ENCODE results near the gene PRAMEF20.

DNA sequence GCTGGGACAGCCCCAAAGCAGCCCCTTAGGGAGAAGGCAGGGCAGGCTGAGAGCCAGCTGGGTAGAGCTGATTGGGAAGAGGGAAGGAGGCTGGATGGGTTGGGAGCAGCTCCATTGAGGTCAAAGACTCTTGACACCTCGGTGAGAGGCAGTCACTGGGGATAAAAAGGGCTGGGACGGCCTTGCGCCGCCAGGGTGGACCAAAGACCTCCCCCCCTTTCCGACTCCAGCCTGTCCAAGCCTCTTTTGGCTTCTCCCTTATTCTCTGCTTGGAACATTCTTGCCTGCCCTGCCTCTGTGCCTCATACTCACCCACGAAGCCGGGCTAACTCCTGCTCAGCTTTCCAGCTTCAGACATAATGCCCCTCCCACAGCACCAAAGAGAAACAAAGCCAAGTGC, 52.4 kb downstream of the PRAMEF20 start:
- no peak for TF ChIP-seq POLR2AphosphoS5 (IDR thresholded peaks at IDR 0.05; ENCODE audit: low read depth, low read length)
- TF ChIP-seq POU2F2 (IDR thresholded peaks at IDR 0.05; ENCODE audit: low read depth, low read length): no peak

All from GM12891 (cell line).